ENCODE measurements around the gene RMND5A. TPM values are rescaled to one million over a fixed set of nuclear protein-coding genes. Genes with fewer than 3 reads are reported as not detected.

Gene RMND5A
- total RNA-seq, 1 donor, result 41.2 TPM

DNA sequence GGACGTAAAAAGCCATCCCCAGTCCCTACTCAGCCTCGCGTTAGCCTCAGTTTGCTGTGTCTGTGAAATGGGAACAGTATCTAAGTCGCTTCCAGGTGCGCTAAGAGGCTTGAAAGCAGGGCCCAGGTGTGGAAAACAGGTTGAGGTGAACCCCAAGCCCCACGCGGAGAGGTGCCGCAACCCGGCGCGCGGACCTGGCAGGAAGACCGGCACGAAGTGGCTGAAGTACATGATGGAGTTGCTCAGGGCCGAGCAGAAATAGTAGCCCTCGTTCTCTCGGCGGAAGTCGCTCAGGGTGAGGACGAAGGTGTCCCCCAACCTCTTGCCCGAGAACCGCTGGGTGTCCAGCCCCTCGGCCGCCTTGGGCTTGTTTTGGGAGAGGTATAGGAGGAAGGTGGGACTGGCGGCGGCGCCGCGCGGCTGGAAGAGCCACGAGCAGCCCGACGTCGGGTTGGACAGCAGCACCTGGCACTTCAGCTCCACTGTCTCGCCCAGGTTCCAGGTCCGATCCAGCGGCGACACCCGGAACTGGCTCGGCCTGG lies 70.1 kb downstream of the RMND5A start:
- DNase-seq (ENCODE audit: low read depth in 2 of 3, low spot score in 2 of 3), result peak in 1 of 3 donors; percentile 12

GRCh38 chr2:86790676-86791572 lies 70.8 kb downstream of the RMND5A start, which contains the start of gene CD8A:
Gene CD8A, minus strand, starts transcription at chr2:86790913. Its CDS starts 88 bp downstream, at chr2:86790825.
- DNase-seq (ENCODE audit: low read depth in 2 of 3, low spot score in 2 of 3), result peak in 1 of 3 donors; percentile 50

GRCh38 chr2:86791573-86791972 lies 71.5 kb downstream of the RMND5A start:
- DNase-seq (ENCODE audit: low read depth in 2 of 3, low spot score in 2 of 3), result no peak

DNA sequence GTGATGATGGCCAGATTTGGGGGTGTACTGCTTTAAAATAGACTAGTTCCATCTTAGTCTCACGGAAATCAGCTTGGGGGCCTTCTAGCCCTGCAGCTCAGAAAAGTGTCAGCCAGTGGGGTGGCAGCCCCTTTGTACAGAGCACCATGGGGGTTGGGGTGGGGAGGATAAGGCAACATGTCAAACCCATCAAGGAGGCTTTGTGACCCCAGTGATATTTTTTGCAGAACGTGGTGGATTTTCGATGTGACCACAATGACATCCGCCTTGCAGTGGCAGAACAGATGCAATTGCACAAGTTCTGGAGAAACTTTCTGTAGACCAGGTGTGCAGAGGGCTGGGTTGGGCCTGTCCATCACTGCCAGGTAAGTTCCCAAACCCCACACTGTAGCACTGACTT lies 73.7 kb downstream of the RMND5A start:
- DNase-seq (ENCODE audit: low read depth in 2 of 3, low spot score in 2 of 3), result no peak

- DNase-seq (ENCODE audit: low read depth in 2 of 3, low spot score in 2 of 3), result no peak
Measured at GRCh38 chr2:86794861-86795260, 74.8 kb downstream of the RMND5A start.

- no peak for DNase-seq (ENCODE audit: low read depth in 2 of 3, low spot score in 2 of 3)
Measured at GRCh38 chr2:86800856-86801567, 80.9 kb downstream of the RMND5A start.

GRCh38 chr2:86806059-86806857 lies 86.2 kb downstream of the RMND5A start:
- DNase-seq (ENCODE audit: low read depth in 2 of 3, low spot score in 2 of 3), result no peak

DNA sequence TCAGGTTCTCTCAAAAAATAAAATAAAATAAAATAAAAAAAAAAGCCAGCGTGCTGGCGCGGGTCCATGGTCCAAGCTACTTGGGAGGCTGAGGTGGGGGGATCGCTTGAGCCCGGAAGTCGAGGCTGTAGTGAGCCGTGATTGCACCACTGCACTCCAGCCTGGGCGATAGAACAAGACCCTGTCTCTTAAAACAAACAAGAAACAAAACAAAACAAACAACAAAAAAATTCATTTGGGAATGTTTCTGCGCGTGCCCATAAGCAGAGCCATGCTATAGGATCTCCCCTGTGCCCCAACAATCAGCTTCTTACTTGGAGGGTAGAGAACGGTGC lies 87.0 kb downstream of the RMND5A start:
- DNase-seq (ENCODE audit: low read depth in 2 of 3, low spot score in 2 of 3), result no peak

DNA sequence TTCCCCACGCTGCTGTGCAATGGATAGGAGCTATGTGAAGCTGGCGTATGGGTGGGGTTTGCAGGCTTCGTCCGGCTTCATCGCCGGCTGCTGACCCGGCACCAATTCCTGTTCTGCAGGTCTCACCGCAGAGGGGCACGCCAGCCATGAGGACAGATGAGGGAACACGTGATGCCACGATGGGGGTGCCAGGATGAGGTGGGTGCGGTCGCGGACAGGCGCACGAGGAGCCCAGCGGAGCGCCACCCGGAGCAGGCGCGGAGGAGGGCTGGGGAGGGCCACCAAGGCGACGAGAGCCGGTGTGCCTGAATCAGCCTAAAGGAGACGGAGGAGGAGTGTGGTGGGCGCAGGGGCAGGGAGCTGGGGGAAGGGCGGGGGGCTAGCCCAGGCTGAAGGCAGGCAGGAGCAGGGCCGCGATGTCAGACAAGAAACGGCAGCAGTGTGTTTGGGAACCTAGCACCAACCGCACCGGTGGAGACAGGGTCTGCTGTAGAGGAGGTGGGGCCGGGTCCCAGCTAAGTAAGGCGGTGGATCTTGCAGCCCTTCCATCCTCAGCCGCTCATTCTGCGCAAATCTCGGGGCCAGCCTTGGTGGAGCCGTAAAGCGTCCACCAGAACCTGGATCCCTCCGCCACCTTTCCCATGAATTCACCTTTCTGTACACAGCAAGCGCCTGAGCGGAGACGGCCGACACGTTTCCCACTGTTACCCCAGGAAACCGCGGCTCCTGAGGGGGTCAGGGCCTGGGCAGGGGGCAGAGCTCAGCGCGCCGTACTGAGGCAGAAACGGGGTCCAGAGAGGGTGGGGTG lies 87.6 kb downstream of the RMND5A start:
- peak in 2 of 3 donors; percentile 43 to 50 for DNase-seq (ENCODE audit: low read depth in 2 of 3, low spot score in 2 of 3)

- peak; percentile 69 to 93 (median 86) for DNase-seq (ENCODE audit: low read depth in 2 of 3, low spot score in 2 of 3)
Measured at GRCh38 chr2:86808315-86809161, 88.4 kb downstream of the RMND5A start.

GRCh38 chr2:86809481-86810121 lies 89.5 kb downstream of the RMND5A start:
- no peak for DNase-seq (ENCODE audit: low read depth in 2 of 3, low spot score in 2 of 3)

DNA sequence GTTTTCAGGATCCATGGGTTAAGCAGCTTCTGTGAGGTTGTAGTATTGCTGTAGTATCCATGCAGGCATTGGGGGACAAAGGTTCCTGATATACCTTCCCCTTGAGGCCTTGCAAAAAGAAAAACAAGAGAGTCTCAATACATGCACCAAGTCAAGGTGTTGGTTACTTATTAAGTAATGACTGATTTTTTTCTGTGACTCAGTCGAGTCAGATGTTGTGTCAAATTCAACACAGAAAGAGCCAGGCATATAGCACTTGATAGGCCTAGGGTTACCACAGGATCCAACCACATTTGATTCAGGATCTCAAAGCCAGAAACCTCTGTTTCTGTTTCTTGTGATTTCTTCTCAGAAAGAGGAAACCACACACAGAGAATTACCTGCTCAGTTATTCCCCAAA lies 95.5 kb downstream of the RMND5A start:
- DNase-seq (ENCODE audit: low read depth in 2 of 3, low spot score in 2 of 3), result no peak

GRCh38 chr2:86818114-86818801 lies 98.2 kb downstream of the RMND5A start:
- DNase-seq (ENCODE audit: low read depth in 2 of 3, low spot score in 2 of 3), result no peak

DNA sequence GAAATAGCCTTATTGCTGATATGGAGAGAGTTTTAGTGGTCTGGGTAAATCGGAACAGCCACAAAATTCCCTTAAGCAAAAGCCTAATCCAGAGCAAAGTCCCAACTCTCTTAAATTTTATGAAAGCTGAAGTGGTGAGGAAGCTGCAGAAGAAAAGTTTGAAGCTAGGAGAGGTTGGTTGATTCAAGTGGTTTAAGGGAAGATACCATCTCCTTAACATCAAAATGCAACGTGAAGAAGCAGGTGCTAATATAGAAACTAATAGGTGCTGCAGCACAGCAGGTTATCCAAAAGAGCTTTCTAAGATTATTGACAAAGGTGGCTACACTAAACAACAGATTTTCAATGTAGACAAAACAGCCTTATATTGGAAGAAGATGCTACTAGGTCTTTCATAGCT lies 98.9 kb downstream of the RMND5A start:
- no peak for DNase-seq (ENCODE audit: low read depth in 2 of 3, low spot score in 2 of 3)

DNA sequence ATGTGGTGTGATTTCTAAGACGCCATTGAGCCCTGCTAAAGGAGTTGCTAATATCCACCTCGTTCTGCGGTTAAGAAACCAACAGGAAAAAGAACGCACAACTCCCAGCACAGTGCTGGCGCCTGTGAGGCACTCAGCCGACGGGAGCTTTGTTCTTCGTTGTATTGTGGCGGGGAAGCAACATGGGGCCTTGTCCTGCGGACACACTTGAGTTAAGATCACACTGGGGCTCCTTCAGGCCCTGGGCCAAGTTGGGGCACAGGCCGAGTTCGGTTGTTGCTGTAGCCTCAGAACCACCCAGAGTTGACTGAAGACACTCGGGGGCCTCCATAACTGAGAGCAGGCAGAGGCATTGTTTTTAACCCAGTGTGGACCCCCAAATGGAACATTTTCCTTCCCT lies 101.2 kb downstream of the RMND5A start:
- no peak for DNase-seq (ENCODE audit: low read depth in 2 of 3, low spot score in 2 of 3)

- no peak for DNase-seq (ENCODE audit: low read depth in 2 of 3, low spot score in 2 of 3)
Measured at GRCh38 chr2:86821842-86822241, 101.8 kb downstream of the RMND5A start.

DNA sequence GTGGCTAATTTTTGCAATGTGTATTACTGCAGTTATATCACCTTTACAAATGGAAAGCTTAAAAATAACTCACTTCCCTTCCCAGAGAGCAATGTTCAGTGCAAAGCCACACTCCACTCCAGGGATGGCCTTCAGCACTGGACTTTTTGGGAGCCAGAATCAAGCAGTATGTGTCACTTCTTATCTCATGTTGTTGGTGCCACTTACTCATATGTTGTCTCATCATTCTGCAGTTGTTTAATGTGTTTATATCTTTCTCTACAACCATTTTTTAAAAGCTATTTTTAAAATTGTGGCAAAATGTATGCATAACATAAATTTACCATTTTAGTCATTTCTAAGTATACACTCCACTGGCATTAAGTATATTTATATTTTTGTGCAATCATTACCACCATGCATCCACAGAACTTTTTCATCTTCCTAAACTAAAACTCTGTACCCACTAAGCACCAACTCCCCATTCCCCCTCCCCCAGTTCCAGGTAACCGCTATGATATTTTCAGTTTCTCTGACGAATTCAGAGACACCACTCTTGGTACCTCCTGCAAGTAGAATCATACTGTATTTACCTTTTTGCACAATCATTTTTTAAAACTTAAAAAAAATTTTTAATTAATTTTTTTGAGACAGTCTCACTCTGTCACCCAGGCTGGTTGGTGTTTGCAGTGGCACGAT lies 102.7 kb downstream of the RMND5A start:
- DNase-seq (ENCODE audit: low read depth in 2 of 3, low spot score in 2 of 3), result no peak

Data from hematopoietic multipotent progenitor cell (in vitro differentiated cells).